ENCODE data around the gene PTTG1IP2.

The PTTG1IP2 gene

DNA sequence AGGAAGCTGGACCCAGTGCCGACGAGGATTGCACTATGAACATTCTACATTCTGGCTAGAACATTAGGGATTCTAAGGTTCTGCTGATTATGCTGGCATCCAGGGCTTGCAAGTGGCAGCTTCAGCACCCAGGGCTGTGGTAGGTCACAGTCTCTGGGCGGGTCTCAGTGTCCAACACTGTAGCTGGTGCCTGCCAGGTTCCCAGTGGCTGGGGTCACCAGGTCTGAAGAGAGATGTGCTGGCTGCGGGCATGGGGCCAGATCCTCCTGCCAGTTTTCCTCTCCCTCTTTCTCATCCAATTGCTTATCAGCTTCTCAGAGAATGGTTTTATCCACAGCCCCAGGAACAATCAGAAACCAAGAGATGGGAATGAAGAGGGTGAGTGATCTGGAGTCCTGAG, at the start of gene PTTG1IP2:
Gene PTTG1IP2 (plus strand): TSS at position 86 of the 400 bp plus-strand sequence. CDS start 148 bp downstream, at position 234.
- DNase-seq (ENCODE audit: low spot score), result no peak

DNA sequence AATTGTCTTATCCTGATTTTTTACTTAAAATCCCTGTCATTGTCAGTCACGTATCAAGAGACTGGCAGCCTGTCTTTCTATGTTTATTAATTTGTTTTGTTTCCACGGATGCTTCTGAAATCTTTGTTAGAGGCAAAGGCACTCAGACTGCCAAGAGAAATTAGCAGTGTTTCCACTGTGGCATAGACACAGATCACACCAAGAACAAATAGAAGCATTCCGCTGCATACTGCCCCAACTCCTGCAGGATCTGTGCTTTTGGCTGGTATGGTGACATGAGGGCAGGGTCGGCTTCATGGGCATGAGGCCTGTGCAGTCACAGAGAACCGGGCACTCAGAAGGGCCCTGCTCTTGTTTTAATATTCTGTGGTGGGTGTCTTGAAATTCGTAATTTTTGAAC, 47.8 kb upstream of the PTTG1IP2 start:
- DNase-seq (ENCODE audit: low spot score), result no peak

DNA sequence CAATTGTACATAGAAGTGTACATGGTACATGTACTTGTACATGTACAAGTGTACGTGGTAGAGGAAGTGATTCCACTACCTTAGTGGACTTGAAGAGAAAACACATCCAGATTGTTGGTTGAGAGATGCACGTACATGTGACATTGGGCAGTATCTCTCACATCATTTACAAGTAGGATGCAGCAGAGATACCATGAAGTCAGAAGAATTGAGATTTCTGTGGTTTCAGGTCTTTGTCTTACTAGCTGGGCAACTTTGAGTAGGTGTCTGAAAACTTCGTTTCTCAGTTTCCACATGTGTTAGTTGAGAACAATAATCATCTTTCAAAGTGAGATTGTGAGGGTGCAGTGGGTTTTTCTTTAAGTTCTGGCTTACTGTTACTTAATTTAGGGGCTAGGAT, 44.7 kb upstream of the PTTG1IP2 start:
- DNase-seq (ENCODE audit: low spot score), result no peak

DNA sequence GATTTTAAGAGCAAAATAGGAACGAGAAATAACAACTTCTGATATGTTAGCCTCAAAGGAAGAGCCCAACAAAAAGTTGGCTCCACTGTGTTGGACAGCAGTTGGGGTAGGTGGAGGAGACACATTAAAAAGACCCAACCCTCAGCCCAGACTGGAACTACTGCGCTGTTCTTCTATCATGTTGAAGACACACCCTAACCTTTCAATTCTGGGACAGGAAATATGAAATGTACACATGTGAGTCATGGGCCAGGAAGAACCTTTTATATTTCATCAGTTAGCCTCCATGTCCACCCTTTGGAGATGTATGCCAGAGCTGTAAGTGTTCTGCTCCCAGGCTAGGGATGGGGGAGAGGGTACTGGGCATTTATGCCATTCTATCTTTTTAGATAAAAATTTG, 44.1 kb upstream of the PTTG1IP2 start:
- DNase-seq (ENCODE audit: low spot score), result no peak

DNA sequence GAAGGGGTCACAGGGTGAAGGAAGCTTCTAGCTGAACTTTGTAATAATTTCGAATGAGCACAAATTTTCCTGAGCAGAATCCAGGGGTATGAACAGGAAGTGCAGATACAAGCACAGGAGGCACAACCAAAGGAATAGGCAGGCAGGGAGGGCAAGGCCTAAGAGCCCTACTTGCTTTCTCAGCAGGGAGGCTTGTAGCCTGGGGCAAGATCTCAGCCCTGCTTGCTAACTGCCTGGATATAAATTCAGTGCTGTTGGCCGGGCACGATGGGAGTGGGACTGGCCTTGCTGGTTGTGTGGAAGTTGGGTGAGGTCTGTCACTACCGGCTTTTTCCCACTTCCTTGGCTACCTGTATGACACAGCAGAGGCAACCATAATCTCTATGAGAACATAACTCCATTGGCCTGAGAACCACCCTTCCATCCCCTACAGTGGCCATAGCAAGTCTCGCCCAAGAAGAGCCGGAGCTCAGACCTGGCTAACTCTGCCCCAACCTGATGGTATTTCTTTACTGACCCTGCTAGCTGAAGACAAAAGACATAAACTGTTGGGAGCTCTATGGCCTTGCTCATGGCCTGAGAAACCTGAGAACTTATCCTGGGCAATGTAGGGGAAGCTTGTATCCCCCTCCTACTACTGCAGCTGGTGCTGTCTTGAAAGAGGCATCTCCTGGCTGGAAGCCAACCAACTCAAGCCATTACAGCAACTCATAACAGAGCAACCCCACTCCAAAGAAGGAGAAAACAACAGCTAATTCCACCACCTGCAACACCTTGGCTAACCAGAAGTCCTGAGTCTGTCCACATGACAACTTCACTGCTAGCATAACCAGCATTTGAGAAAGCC, 38.6 kb upstream of the PTTG1IP2 start:
- DNase-seq (ENCODE audit: low spot score), result no peak

DNA sequence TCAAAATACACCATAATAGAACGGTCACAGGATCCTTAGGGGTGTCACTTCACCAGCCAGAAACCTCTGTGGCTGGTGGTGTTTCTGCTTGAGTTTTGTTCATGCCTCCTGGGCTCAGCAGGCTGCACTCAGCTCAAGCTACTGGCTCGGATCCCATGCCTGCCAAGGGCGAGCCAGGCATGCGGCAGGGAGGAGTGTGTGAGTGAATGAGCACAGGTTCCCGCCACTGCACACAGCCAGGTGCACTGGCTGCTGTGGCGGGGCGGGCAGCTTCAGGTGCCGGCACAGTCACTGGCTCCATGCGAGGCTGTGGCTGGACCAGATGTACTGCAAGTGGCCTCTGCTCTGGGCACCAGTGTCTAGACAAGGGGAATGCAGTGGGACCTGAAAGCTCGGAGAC, 36.7 kb upstream of the PTTG1IP2 start:
- DNase-seq (ENCODE audit: low spot score), result no peak

DNA sequence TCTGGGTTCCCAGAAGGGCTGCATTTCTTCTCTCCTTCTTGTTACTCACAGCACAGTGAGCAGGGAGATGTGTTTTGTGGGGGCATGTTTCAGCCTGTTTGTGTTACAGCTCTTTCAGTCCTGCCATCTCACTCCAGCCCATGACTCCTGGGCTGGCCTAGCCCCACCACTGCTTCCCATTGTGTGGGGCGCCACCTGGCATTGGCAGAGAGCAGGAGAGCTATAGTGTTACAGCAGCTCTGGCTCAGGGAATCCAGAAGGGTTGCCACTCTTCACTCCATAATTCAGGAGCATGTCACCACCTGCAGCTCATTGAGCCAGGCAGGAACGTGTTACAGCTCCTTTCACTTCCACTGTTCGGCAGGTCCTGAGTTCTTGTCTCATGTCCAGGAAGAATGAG, 36.2 kb upstream of the PTTG1IP2 start:
- no peak for DNase-seq (ENCODE audit: low spot score)

DNA sequence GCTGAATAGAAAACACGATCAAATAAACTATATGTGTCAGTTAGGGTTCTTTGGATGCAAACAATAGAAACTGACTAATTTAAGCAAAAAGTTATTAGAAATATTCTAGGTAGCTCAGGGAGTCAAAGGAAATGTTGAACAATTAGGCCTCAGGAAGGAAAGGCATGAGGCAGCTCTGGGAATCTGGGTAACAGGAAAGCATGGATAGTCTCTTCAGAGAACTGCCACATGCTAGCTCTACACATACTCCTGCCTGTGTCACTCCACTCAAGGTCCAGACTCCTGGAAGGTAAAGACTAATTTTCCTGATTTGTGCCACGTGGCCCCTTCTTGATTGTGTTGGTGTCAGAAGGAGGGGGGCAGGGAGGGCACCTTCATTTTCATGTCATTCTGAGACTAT, 23.8 kb upstream of the PTTG1IP2 start:
- no peak for DNase-seq (ENCODE audit: low spot score)

DNA sequence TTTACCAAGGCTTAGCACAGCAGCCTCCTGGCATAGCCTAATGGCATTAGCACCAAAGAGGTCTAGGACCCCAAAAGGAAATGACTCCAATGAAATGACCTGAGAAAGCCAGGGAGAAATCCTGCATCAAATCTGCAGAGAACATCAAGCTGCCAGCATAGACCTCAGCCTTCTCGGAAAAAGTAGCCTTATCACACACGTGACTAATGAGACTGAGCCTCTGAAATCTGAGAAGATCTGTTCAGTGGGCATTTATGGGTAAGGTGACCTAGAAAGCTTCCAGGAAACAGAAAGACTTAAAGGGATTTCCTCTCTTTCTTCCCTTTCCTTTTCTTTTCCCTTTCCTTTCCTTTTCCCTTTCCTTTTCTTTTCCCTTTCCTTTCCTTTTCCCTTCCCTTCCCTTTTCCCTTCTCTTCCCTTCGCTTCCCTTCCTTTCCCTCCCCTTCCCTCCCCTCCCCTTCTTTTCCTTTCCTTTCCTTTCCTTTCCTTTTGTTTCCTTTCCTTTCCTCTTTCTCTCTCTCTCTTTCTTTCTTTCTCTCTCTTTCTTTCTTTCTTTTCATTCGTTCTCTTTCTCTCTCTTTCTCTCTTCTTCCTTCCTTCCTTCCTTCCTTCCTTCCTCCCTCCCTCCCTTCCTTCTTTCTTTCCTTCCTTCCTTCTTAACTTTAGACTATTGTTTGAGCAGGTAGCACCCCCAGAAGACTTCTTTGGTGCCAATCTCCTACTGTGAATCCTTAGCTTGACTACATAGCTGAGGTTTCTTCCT, 23.1 kb upstream of the PTTG1IP2 start:
- no peak for DNase-seq (ENCODE audit: low spot score)

DNA sequence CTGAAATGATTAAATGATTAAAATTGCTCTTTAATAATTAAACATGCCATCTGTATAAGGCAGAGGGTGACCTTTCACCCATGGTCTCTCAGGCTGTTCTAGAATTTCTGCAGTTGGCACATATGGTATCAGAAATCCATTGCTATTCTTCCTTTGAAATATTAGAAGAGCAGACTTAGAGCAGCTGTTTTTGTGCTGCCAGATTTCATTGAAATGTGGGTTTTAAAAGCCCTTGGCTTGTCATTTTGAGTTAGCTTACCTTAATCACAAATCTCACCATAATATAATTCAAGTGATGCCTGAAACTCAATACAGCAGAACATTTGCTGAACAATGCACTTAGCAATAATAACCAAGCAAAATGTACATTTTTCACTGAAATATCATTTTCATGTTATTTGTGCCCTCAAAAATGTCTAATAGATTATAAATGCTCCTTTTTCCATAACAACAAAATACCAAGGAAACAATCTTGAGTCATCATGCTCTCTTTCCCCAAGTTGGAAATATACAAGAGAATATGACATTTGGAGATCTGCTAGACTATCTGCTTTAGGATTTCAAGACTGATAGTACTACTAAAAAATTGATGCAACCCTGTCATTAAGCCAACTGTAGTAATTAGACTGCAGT, 16.1 kb upstream of the PTTG1IP2 start:
- DNase-seq (ENCODE audit: low spot score), result no peak

DNA sequence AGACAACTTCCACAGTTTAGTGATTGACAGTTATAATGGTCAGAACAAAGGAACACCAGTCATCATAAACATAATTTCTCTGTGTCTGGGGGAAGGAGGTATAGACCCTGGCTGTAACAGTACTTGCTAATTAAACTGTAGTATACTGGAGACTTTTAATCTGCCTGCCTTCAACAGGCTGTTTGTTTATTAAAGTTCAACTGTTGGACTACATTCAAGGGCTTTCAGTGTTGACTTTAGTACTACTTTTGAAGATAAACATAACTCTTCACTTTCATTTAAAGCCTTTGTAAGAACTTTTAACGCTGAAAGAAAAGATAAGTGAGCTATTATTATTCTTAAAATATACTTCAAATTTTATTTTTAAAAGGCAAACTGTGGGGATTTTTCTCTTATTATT, 15.5 kb upstream of the PTTG1IP2 start:
- no peak for DNase-seq (ENCODE audit: low spot score)

DNA sequence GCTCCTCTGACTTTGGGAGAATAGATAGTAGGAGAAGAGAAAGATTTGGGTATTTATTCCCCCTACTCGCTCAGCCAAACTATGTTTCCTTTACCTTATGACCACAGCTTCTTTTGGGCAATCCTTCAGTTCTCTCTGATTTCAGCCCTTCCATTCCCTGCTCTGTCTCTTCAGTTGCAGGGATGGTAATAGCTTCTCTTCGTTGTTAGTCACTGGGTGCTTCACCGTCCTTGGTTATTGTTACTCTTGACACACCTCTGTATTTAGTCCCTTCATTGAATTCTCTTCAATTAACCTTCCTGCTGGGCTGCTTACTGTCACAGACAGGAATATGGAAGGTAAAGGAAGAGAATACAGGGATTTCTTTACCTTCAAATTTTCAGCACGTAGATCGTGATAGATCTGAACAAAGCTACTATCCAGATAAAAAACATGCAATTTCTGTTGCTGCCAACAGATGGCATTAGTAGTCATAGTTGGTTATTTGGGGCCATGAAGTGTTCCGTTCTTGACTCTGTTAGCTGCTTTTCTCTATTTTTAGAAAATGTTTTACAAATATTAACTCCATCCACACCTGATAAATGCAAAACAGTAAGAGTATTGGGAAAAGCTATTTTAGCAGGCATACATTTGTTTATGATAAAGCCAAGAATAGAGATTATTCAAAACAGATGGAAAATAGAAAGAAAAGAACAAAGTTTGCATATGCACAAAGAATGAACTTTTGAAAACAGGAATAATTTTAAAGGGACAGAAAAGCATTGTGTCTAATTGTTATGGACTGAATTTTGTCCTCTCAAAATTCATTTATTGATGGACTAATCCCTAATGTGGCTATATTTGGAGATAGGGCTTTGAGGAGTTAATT, 14.0 kb upstream of the PTTG1IP2 start:
- peak; percentile 25 for DNase-seq (ENCODE audit: low spot score)

DNA sequence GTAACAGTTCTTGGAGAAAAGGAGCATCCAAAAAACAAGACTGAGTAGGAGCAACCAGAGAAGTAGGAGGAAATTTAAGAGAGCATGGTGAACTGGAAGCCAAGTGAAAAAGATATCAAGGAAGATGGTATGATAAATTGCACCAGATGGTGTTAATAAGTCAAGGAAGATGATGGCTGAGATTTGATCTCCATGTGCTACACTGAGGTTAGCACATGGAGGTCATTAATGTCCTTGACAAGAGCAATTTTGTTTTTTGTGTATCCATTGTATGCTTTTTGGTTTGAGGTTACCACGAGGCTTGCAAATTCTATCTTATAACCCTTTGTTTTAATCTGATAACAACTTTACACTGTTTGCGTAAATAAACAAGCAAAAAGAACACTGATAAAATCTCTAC, 11.3 kb upstream of the PTTG1IP2 start:
- DNase-seq (ENCODE audit: low spot score), result no peak

DNA sequence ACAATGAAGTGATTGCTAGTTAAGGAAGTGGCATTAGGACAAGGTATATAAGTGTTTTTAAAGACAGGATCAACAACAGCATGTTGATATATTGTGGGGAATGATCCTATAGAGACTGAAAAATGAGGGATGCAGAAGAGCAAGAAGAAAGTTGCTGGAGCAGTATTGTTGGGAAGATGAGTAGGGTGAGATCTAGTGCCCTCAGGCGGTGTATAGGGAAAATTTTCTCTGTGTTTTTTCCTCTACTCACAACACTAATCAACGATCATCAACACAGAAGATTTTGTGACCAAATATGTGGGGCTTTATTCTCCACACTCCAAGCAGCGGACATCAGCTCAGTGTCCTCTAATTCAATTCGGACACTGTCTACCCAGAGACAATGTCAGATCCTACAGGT, 9.6 kb upstream of the PTTG1IP2 start:
- DNase-seq (ENCODE audit: low spot score), result no peak

DNA sequence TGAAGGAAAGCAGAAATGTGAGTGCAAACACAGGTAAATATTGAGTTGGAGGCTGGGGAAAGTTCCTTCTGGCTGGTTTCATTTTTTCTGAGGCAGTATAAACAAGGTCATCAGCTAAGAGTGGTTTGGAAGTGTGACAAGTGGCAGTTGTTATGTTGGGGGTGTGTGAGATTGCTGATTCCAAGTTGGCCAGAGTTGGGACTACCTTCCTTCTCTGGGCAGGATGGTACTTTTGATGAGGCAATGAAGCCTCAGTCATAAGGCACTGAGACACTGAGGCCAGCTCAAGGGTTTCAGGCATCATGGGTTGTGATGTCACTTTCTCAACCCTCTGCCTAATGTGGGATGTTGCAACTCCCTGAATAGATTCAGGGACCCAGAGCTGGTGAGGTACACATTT, 8.2 kb upstream of the PTTG1IP2 start:
- DNase-seq (ENCODE audit: low spot score), result no peak

DNA sequence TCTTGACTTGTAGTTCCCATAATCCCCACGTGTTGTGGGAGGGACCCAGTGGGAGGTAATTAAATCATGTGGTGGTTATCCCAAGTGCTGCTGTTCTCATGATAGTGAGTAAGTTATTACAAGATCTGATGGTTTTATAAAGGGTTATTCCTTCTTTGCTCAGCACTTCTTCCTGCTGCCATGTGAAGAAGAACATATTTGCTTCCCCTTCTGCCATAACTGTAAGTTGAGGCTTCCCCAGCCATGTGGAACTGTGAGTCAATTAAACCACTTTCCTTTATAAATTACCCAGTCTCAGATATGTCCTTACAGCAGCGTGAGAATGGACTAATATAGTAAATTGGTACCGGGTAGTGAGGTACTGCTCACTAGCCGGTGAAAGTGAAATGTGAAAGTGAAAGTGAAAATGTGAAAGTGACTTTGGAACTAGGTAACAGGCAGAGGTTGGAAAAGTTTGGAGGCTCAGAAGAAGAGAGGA, 6.2 kb upstream of the PTTG1IP2 start:
- DNase-seq (ENCODE audit: low spot score), result peak; percentile 22

DNA sequence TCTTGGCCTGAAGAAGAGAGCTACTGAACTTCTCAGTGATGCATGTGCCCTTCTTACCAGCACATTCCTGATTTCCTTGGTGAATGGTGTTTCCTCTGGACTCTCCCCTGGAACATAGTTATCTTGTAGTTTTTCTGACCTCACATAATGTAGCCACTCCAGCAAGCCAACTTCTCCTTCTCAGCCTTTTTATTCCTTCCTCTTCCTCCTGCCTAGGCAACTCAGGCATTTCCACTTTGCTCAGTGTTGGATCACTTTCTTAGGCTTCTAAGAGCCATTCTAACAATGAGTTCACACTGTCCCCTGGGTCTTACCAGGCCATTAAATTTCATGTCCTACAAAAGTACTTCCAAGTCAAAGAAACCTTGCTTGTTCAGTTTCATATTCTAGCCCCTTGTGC, 3.6 kb upstream of the PTTG1IP2 start:
- DNase-seq (ENCODE audit: low spot score), result no peak

DNA sequence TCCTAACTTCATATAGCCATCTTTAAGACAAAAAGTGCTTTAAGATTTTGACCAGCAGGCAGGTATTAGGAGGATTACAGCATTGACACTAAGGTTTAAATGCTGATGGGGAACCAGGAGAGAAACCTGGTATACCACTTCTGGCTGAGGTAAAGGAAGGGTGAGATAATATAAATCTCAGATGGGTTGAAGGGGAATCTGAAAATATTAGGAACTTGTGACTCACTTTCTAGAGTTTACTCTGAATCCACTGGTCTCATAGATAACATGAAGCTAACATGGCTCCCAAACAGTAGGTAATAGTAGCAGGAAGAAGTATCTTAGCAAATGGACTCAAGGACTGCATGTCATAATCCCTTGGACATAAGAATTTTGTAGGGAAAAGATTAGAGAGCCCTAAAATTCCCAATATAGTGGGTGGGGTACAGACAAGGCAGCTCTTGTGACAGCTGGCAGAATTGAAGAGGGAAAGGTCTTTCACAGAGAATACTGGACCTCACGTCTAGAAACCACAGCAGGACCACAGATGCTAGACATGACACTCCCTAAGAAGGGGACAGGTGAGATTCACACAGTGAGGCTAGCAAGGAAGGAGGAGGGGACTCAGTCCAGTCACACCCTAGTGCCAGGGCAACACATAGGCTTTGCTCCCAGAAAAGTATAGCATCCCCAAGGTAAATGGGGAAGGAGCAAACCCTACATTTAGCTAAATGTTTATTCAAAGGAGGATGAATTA, 3.5 kb downstream of the PTTG1IP2 start:
- no peak for DNase-seq (ENCODE audit: low spot score)

DNA sequence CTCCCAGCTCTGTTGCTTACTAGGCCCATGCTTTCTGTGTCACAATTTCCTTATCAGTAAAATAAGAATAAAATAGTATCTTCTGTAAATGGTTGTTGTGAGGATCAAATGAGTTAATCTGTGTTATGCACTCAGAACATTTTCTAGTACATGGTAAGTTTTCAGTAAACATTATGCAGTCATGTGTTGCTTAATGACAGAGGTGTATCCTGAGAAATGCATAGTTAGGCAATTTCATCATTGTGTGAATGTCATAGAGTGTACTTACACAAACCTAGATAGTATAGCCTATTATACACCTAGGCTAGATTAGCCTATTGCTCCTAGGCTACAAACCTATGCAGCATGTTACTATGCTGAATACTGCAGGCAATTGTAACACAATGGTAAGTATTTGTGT, 4.4 kb downstream of the PTTG1IP2 start:
- DNase-seq (ENCODE audit: low spot score), result no peak

DNA sequence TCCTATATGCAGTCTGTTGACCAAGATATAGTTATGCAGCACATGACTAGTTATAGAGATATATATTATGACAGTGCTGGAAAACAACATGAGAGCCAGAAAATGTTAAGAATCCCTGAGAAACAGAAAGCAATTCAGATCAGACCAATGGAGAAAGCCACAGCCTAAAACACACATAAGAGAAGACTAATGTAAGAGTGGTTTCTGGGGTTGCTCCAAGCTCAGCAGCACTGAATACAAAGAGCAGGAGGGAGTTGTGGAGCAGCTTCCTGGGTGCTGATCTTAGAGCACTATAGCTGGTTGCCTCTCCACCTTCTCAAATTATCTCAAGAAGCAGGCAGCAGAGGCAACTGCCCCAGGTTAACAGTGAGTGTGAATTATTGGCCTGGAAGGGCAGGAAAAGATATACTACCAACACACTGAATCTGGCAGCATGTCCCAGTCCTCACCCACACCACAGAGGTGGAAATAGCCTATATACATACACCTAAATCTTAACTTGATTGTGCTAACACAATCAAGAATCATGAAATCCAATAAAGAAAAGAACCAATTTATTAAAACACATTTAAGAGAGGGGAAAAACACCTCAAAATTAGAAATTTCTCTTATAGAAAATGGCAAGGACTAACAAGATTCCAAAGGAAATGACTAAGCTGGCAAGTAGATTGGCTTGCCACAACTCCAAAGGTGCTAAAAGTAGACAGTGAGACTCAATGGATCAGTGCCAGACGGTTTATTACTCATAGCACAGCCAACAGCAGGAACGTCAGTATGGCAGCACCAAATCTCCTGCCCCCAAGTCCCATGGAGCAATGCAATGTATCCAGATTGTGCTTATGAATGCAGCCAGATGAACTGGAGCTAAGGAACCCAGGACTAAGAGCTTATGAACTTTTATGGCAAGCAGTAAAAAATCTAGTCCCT, 5.1 kb downstream of the PTTG1IP2 start:
- DNase-seq (ENCODE audit: low spot score), result no peak

Data from CD4-positive, alpha-beta T cell treated with Interleukin-6 at 100 ng/mL for 8 hours (primary cell).